Stimulated activated CD8-positive, alpha-beta memory T cell treated with anti-CD3 and anti-CD28 coated beads, Interleukin-12 subunit alpha, Interleukin-12 subunit beta, amount 100 ng/mL, for 1 hour (primary cell): ENCODE data around the gene MSI2.

ENCODE experiments used
- DNase-seq: peaks from one replicate; pipeline ENCODE4 v3.0.0-alpha.2; 2020; ENCODE audit warnings: low read depth

The MSI2 gene

DNA sequence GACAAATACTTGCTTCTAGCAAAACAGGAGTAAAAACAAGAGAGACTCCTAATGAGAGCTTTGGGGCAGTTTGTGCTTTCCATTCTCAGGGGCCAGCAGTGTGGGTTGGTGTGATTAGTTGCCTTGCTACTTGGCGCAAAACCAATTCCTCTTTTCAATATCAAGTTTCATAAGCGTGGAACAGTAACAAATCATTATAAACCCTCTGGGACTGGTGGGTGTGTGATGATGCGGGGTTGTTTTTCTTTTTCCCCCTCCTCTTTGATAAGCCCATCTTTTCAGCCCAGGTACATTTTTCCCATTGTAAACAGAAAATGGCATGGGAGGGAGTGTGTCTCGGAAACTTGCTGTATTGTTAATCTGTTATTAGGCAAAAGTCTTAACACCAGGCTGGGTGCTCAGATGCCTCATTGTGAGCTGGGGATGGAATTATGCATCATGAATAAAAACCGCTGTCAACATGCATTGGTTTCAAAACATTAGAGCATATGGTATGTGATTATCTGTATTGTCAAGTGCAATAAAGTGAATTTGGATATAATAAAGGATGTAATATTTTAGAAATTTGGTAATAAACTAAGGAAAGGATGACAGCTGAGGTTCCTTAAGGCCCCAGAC lies 322.4 kb downstream of the MSI2 start:
- no peak for DNase-seq

- no peak for DNase-seq
Observed at GRCh38 chr17:57579245-57579644, 322.9 kb downstream of the MSI2 start.

- no peak for DNase-seq
Observed at GRCh38 chr17:57580055-57580739, 323.9 kb downstream of the MSI2 start.

GRCh38 chr17:57582881-57583756 lies 326.8 kb downstream of the MSI2 start:
- no peak for DNase-seq

GRCh38 chr17:57584050-57584551 lies 327.8 kb downstream of the MSI2 start:
- no peak for DNase-seq

DNA sequence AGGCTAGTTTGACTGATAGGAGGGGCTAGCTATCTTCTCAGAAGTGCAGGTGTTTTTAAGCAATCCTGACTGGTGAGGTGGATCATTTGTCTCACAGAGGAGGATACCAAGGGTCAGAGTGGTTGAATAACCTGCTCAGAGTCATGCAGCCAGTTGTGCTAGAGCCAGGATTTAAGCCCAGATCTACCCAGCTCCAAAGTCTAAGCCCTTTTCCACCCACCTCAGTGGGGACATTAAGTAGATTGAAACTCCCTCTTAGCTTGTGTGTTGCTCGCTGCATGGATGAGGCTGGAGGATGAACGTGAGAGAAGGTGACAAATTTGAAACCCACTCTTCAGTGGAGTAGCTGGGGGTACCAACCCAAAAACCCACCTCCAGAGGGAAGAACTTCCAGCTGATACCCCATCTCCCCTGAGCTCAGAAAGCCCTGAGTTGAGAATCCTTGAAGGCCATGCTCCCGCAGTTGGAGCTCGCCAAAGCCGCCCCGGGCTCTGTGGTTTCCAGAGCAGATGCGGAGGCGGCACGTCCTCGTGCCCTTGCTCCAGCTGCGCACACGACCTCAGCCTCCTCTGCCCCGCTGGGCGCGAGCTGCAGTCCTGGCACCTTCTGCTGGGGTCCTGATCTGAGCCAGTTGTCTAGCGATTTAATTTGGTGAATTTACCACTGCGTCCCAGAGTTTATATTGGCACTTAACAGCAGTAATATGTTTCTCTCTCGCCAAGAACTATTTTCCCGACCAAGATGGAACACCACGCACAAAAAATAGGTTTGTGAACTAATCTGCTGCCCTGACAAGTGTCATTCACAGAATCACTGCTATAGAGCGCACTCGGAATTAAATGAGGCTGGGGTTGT lies 329.2 kb downstream of the MSI2 start:
- no peak for DNase-seq

GRCh38 chr17:57586196-57586740 lies 329.9 kb downstream of the MSI2 start:
- no peak for DNase-seq

DNA sequence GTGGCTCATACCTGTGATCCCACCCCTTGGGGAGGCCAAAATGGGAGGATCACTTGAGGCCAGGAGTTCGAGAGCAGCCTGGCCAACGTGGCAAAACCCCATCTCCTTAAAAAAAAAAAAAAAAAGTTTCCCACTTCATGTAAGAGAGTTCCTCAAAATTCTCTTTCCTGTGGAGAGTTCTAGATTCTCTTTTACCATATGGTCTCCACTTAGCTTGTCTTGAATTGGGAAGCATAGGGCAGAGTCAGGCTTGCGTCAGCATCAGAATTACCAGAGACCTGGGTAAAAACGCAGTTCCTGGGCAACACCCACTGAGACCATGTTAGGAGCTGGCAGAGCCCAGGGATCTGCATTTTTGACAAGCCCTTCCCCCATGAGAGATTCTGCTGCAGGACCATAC lies 330.4 kb downstream of the MSI2 start:
- no peak for DNase-seq

DNA sequence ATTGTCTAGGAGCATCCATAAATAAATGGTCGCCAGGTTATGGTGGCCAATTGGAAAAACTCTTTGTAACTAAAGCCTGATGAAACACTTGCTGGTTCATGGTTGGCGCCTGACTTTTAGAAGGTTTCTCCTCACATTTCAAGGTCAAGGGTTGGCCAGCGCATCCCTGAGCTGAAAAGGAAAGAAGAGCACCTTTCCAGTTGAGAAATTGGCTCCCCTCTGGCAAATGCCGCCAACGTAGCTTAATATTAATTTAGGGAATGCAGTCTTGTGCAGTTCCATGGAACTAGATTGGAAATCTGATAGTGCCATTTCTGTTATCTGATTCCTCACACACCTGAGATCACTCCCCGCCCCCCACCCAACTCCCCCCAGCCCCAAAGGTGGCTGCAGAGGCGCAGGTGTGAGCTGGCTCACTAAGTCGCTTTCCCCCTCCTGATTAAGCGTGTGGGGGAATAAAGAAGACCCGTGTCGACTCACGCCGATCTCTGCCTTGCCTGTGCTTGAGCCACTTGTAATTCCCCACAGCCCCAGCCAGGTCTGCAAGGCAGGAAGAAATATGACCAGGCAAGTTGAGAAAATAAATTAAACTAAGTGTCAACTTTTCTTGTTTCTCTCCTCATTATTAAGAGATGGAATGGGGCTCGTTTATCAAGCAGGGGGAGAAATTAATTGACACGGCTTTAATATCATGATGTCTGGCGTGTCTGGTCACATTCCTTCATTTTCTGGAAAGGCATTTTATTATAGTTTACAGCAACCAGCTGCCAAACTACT lies 331.1 kb downstream of the MSI2 start:
- DNase-seq = no peak

- DNase-seq = no peak
Observed at GRCh38 chr17:57588086-57588485, 331.8 kb downstream of the MSI2 start.

- DNase-seq = no peak
Observed at GRCh38 chr17:57589151-57590034, 333.1 kb downstream of the MSI2 start.

GRCh38 chr17:57593739-57594462 lies 337.6 kb downstream of the MSI2 start:
- DNase-seq = no peak

DNA sequence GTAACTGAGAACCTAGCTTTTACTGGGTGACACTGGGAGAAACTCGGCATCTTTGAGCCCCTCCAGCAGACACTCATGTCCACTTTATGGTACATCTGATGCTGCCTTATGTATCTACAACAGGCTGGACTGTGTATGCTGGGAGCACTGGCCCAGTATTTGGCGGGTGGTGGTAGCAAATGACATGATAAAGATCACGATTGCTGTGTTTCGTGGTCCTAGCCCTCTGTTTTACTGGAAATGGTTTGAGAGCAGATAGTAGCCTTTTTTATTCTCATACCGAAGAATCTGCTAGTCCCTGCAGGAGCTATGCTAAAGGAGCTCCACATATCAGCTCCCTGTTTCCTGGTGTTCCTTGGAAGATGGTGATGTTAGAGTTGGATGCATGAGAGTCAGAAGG lies 338.4 kb downstream of the MSI2 start:
- no peak for DNase-seq

DNA sequence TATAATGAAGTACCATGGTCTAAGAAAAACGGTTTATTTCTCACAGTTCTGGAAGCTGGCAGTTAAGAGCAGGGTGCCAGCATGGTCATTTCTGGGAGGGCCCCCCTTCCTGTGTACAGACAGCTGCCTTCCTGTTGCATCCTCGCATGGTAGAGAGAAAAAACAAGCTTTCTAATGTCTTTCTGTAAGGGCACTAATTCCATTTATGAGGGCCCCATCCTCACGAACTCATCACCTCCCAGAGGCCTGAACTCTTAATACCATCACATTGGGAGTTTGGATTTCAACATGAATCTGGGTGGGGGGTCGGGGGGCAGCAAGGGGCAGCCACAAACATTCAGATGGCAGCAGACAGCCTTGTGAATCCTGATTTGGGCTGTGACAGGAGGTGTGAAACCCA lies 339.1 kb downstream of the MSI2 start:
- no peak for DNase-seq

DNA sequence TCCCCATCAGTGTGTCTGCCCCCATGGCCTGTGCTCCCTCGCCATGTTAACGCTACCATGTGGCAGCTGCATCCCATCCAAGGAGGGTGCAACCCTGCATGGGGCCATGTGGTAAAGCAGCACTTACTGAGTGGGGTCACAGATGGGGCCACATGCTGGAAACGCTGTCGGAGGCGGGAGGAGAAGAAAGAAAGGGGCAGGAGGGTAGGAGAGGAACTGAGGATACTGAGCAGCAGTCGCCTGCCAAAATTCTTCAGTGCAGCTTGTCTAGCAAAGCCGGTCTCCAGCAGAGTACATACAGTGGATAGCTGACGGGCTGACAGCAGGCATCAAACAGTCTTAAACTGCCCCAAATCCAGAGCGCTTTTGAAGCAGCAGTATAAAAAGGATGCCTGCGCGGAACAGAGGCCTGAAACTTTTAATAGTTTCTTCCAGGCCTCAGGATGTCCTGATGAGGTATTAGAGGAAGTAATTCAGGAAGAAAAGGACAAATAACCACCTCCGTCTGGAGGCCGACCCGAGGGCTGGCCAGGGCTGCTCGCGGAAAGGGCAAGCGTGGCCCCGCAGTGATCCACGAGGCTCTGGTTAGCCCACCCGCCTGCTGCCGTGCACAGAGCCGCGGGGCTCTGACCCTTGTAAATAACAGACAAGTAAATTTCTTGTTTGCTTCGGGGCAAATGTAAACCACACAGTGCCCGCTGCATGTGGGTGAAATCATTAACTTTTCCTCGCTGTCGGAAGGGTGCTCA lies 339.8 kb downstream of the MSI2 start:
- no peak for DNase-seq

GRCh38 chr17:57597101-57597500 lies 340.8 kb downstream of the MSI2 start:
- no peak for DNase-seq

DNA sequence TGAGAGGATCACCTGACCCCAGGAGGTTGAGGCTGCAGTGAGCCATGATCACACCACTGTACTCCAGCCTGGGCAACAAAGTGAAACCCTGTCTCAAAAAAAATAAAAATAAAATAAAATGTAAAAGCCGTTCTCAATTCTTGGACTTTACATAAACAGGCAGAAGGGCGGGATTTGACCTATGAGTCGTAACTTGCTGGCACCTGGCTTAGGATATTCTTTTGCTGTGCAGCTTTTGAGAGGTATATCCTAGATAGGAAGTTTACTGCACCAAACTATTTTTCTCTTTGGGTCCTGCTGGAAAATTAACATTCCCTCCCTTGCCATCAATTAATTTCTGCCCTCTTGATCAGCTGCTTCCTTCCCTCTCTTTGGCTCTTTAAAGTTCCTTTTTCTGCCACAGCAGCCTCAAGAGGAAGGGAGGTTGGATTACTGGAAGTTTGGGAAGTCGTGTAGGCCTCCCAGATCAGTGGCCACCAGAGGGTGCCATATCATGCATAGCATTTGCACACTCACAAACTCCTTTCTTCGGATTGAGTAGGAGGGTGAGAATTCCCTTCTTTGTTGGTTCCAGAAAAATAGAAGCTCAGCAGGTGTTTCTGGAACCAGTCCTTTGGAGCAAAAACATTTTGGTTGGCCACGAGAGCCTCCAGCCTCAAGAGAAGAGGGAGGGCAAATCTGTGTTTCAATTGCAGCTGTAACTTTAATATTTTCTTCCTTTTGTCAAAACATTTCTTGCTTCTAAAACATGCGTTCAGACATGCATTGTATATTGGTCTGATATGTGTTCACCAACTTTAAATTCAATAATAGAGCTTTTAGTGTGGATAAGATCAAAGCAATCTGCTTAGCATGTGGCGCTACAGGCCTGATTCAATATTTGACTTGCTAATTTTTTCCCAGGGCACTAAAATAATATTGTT lies 341.5 kb downstream of the MSI2 start:
- no peak for DNase-seq
